H9 (cell line): ENCODE results near the gene CREB1. TPM values are rescaled to one million over a fixed set of nuclear protein-coding genes. Genes with fewer than 3 reads are reported as not detected.

Experiments
- DNase-seq: peaks from one replicate; pipeline ENCODE4 v3.0.0-alpha.2; 2017
- H2AFZ ChIP-seq: one replicate; pipeline ENCODE4 v1.6.1; 2013; ENCODE audit warnings: mild to moderate bottlenecking, low read length, control low read depth, moderate library complexity
- H2AK5ac ChIP-seq: 2 replicates; pipeline ENCODE4 v1.6.1; 2013; ENCODE audit warnings: low read length, control low read depth, mixed read lengths; ENCODE audit not compliant: insufficient read length
- H2BK120ac ChIP-seq: one replicate; pipeline ENCODE4 v1.6.1; 2013; ENCODE audit warnings: low read depth, mild to moderate bottlenecking, low read length, control low read depth, inconsistent platforms; ENCODE audit not compliant: poor library complexity, severe bottlenecking
- H2BK12ac ChIP-seq: 2 replicates; pipeline ENCODE4 v1.6.1; 2013; ENCODE audit warnings: low read length, control low read depth, mixed read lengths, low read depth; ENCODE audit not compliant: insufficient read length
- H2BK15ac ChIP-seq: 2 replicates; pipeline ENCODE4 v1.6.1; 2013; ENCODE audit warnings: low read depth, low read length, control low read depth
- H2BK20ac ChIP-seq: one replicate; pipeline ENCODE4 v1.6.1; 2013; ENCODE audit warnings: low read depth, mild to moderate bottlenecking, low read length, control low read depth, inconsistent platforms; ENCODE audit not compliant: poor library complexity, severe bottlenecking
- H2BK5ac ChIP-seq: 2 replicates; pipeline ENCODE4 v1.6.1; 2013; ENCODE audit warnings: low read length, control low read depth, mixed read lengths; ENCODE audit not compliant: insufficient read length
- H3K14ac ChIP-seq: 2 replicates; pipeline ENCODE4 v1.6.1; 2013; ENCODE audit warnings: low read length, control low read depth; ENCODE audit not compliant: insufficient read depth
- H3K18ac ChIP-seq: 2 replicates; pipeline ENCODE4 v1.6.1; 2013; ENCODE audit warnings: low read depth, mild to moderate bottlenecking, mixed read lengths, low read length, control low read depth; ENCODE audit not compliant: insufficient read length
- H3K23ac ChIP-seq: 2 replicates; pipeline ENCODE4 v1.6.1; 2013; ENCODE audit warnings: low read length, control low read depth, mixed read lengths, low read depth; ENCODE audit not compliant: insufficient read length
- H3K23me2 ChIP-seq: 2 replicates; pipeline ENCODE4 v1.6.1; 2013; ENCODE audit warnings: low read depth, mild to moderate bottlenecking, mixed read lengths, low read length, control low read depth; ENCODE audit not compliant: insufficient read length, poor library complexity, severe bottlenecking
- H3K27ac ChIP-seq: 2 replicates; pipeline ENCODE4 v1.5.1; 2013; ENCODE audit warnings: low read length, control low read depth, mixed read lengths, low read depth; ENCODE audit not compliant: insufficient read length
- H3K27me3 ChIP-seq: 2 replicates; pipeline ENCODE4 v1.6.1; 2013; ENCODE audit warnings: low read length, control low read depth, inconsistent platforms; ENCODE audit not compliant: insufficient read depth
- H3K4ac ChIP-seq: 2 replicates; pipeline ENCODE4 v1.6.1; 2013; ENCODE audit warnings: low read depth, mild to moderate bottlenecking, control low read depth, inconsistent platforms, low read length, moderate library complexity
- H3K4me1 ChIP-seq: 2 replicates; pipeline ENCODE4 v1.6.1; 2013; ENCODE audit warnings: low read length, control low read depth, inconsistent platforms; ENCODE audit not compliant: insufficient read depth
- H3K4me2 ChIP-seq: 2 replicates; pipeline ENCODE4 v1.6.1; 2013; ENCODE audit warnings: low read length, control low read depth, mixed read lengths; ENCODE audit not compliant: insufficient read length, insufficient read depth
- H3K56ac ChIP-seq: 2 replicates; pipeline ENCODE4 v1.6.1; 2013; ENCODE audit warnings: low read depth, mild to moderate bottlenecking, mixed read lengths, low read length, control low read depth; ENCODE audit not compliant: insufficient read length
- H3K79me1 ChIP-seq: 2 replicates; pipeline ENCODE4 v1.6.1; 2013; ENCODE audit warnings: low read depth, mild to moderate bottlenecking, moderate library complexity, low read length, control low read depth, inconsistent platforms; ENCODE audit not compliant: insufficient read depth, poor library complexity, severe bottlenecking
- H3K79me2 ChIP-seq: 2 replicates; pipeline ENCODE4 v1.6.1; 2013; ENCODE audit warnings: low read length, control low read depth, inconsistent platforms; ENCODE audit not compliant: insufficient read depth
- H3K9ac ChIP-seq: 2 replicates; pipeline ENCODE4 v1.6.1; 2013; ENCODE audit warnings: low read length, control low read depth, mixed read lengths; ENCODE audit not compliant: insufficient read length; ENCODE audit errors: extremely low read depth
- H3K9me3 ChIP-seq: one replicate; pipeline ENCODE4 v1.6.1; 2013; ENCODE audit warnings: low read depth, low read length, inconsistent platforms; ENCODE audit not compliant: control insufficient read depth
- H3T11ph ChIP-seq: one replicate; pipeline ENCODE4 v1.6.1; 2013; ENCODE audit warnings: mild to moderate bottlenecking, low read length, control low read depth, inconsistent platforms
- H4K20me1 ChIP-seq: one replicate; pipeline ENCODE4 v1.6.1; 2013; ENCODE audit not compliant: control insufficient read depth, insufficient read length, insufficient read depth
- H4K5ac ChIP-seq: 2 replicates; pipeline ENCODE4 v1.6.1; 2013; ENCODE audit warnings: low read depth, mild to moderate bottlenecking, mixed read lengths, low read length, control low read depth; ENCODE audit not compliant: insufficient read length
- H4K8ac ChIP-seq: replicated peaks from 2 replicates; pipeline ENCODE4 v1.6.1; 2013; ENCODE audit warnings: low read length, control low read depth, mixed read lengths, low read depth; ENCODE audit not compliant: insufficient read length
- H4K91ac ChIP-seq: 2 replicates; pipeline ENCODE4 v1.6.1; 2013; ENCODE audit warnings: low read depth, mild to moderate bottlenecking, moderate library complexity, mixed read lengths, low read length, control low read depth; ENCODE audit not compliant: insufficient read length
- H3K27ac Mint-ChIP-seq, 3 experiments: 2 replicates in 2 of 3; 3 replicates in 1 of 3; pipeline ENCODE4 v1.8.0; 2020 to 2021; ENCODE audit warnings: mixed read lengths in 3 of 3, mild to moderate bottlenecking in 1 of 3, moderate library complexity in 1 of 3
- H3K27me3 Mint-ChIP-seq: 2 replicates; pipeline ENCODE4 v1.8.0; 2021; ENCODE audit warnings: low read depth, mild to moderate bottlenecking, moderate library complexity, mixed read lengths
- H3K36me3 Mint-ChIP-seq, 3 experiments: 2 replicates in 2 of 3; 3 replicates in 1 of 3; pipeline ENCODE4 v1.8.0; 2020 to 2021; ENCODE audit warnings: low read depth in 3 of 3, mixed read lengths in 3 of 3; ENCODE audit not compliant: insufficient read depth in 1 of 3
- H3K4me1 Mint-ChIP-seq, 2 experiments: 2 replicates each; pipeline ENCODE4 v1.8.0; 2020; ENCODE audit warnings: mixed read lengths in 2 of 2
- H3K4me3 Mint-ChIP-seq, 2 experiments: 2 replicates in 1 of 2; 3 replicates in 1 of 2; pipeline ENCODE4 v1.8.0; 2020 to 2021; ENCODE audit warnings: mild to moderate bottlenecking in 2 of 2, mixed read lengths in 2 of 2, moderate library complexity in 1 of 2
- H3K9me3 Mint-ChIP-seq, 2 experiments: 2 replicates in 1 of 2; 3 replicates in 1 of 2; pipeline ENCODE4 v1.8.0; 2020; ENCODE audit warnings: mild to moderate bottlenecking in 2 of 2, mixed read lengths in 2 of 2, moderate library complexity in 1 of 2
- WGBS: extraction: QIAGEN DNeasy Blood & Tissue Kit; methylation state at CpG from one replicate; pipeline ENCODE4 v1.1.7; 2013; ENCODE audit warnings: missing lambda C conversion rate, low lambda C conversion rate, mixed read lengths; ENCODE audit not compliant: insufficient read length; ENCODE audit errors: extremely low coverage; 5-methylcytosine and 5-hydroxymethylcytosine counted together
- total RNA-seq: library from RNA; stranded (reverse); gene quantifications from 2 replicates; pipeline ENCODE4 v1.2.1, GENCODE V29; 2021
- TF ChIP-seq, protein P1 (sequence below): fragments of 200-600 bp; sonication (generic); conservative IDR thresholded peaks from 3 replicates; pipeline ENCODE4 v1.8.0; 2021; ENCODE audit warnings: antibody characterized with exemption, mild to moderate bottlenecking

The CREB1 gene
- total RNA-seq, 1 experiment from 2014 or later, result 103 TPM

DNA sequence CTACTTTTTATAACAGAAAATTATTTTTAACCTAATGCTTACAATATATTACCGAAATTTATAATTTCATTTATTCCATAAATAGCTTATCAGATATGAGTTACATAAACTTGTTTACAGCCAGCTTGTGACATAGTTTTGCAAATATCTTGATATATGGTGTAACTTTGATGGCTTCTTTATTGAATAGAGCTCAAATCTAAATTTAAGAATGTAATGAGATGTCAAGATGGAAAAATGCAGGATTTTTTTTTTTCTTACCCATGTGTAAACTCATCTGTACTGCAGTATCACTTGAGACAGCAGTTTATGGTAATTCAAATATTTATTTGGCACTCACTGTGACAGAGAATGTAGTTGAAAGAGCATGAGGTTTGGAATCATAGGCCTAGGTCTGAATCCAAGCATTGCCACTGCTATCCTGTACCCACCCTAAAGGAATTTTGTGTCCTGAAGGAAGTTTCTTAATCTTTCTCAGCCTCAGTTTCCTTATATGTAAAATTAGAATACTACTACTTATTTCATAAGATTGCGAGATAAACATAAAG is 3.8 kb downstream of the CREB1 start:
- no peak overlapping the region for H4K5ac ChIP-seq
- peaks cover 9% of the 10 kb centered on the region for H3K23me2 ChIP-seq
- H3T11ph ChIP-seq, result no peak overlapping the region
- H3K4me1 ChIP-seq, result no peaks in the 10 kb centered on the region; the same call in 1 of the 2 replicates
- H3K56ac ChIP-seq, result no peak overlapping the region
- no peak overlapping the region for H2BK5ac ChIP-seq
- H4K91ac ChIP-seq, result no peak overlapping the region
- Mint-ChIP-seq H3K4me1 (peaks cover 27 to 41% of the 10 kb centered on the region in 2 experiments), H3K36me3 (peaks cover 9 to 11% (median 9%) of the 10 kb centered on the region in 3 experiments; a peak in 6 of 7 replicates), H3K27ac (no peak overlapping the region), H3K27me3 (peaks cover 5% of the 10 kb centered on the region), H3K9me3 (no peaks in the 10 kb centered on the region; a peak in 1 of 5 replicates), H3K4me3 (no peak overlapping the region)
- H2BK120ac ChIP-seq, result no peak overlapping the region
- H4K8ac ChIP-seq, result no peak overlapping the region
- WGBS, result no CpG with 5 or more reads among the region's 2 CpGs
- no peak for DNase-seq
- no peak overlapping the region for H3K4me2 ChIP-seq
- H2BK12ac ChIP-seq, result no peak overlapping the region
- H2BK15ac ChIP-seq, result no peak overlapping the region
- H2AFZ ChIP-seq, result no peak overlapping the region
- peaks cover 33% of the 10 kb centered on the region; the same call in 1 of the 2 replicates for H3K79me2 ChIP-seq
- no peak overlapping the region for H2AK5ac ChIP-seq
- no peak overlapping the region for H2BK20ac ChIP-seq
- peaks cover 2% of the 10 kb centered on the region for H3K79me1 ChIP-seq
- TF ChIP-seq, protein P1, sequence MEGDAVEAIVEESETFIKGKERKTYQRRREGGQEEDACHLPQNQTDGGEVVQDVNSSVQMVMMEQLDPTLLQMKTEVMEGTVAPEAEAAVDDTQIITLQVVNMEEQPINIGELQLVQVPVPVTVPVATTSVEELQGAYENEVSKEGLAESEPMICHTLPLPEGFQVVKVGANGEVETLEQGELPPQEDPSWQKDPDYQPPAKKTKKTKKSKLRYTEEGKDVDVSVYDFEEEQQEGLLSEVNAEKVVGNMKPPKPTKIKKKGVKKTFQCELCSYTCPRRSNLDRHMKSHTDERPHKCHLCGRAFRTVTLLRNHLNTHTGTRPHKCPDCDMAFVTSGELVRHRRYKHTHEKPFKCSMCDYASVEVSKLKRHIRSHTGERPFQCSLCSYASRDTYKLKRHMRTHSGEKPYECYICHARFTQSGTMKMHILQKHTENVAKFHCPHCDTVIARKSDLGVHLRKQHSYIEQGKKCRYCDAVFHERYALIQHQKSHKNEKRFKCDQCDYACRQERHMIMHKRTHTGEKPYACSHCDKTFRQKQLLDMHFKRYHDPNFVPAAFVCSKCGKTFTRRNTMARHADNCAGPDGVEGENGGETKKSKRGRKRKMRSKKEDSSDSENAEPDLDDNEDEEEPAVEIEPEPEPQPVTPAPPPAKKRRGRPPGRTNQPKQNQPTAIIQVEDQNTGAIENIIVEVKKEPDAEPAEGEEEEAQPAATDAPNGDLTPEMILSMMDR, result no peak
- H3K18ac ChIP-seq, result no peak overlapping the region
- no peak overlapping the region for H3K9ac ChIP-seq
- no peaks in the 10 kb centered on the region for H4K20me1 ChIP-seq
- no peaks in the 10 kb centered on the region for H3K27me3 ChIP-seq
- H3K27ac ChIP-seq, result no peak overlapping the region
- H3K23ac ChIP-seq, result no peak overlapping the region
- no peak overlapping the region for H3K4ac ChIP-seq
- no peak overlapping the region for H3K14ac ChIP-seq
- H3K9me3 ChIP-seq, result no peaks in the 10 kb centered on the region
